Raji (cell line): Measurements from ENCODE around the gene ZNF577.

Experiments
- POLR2A ChIP-seq: IDR thresholded peaks from 2 replicates; pipeline ENCODE4 v1.6.1; 2011; ENCODE audit warnings: low read depth, low read length, control low read depth; ENCODE audit not compliant: insufficient read depth

ZNF577 gene

GRCh38 chr19:51884713-51885112 lies 3.0 kb downstream of the ZNF577 start:
- TF ChIP-seq POLR2A = no peak

GRCh38 chr19:51882518-51882917 lies 5.2 kb downstream of the ZNF577 start:
- no peak for TF ChIP-seq POLR2A

DNA sequence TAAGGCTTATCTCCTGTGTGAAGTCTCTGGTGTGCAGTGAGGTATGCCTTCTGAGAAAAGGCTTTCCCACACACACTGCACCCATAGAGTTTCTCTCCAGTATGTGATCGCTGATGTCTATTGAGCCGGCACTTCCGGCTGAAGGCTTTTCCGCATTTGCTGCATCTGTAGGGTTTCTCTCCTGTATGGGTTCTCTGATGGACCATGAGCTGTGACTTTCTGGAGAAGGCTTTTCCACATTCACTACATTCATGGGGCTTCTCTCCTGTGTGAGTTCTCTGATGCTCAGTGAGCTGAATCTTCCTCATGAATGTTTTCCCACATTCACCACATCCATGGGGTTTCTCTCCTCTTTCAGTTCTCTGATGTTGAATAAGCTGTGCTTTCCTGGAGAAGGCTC lies 14.7 kb downstream of the ZNF577 start:
- no peak for TF ChIP-seq POLR2A

GRCh38 chr19:51861870-51862622 lies 25.7 kb downstream of the ZNF577 start:
- TF ChIP-seq POLR2A = no peak

GRCh38 chr19:51837145-51837544 lies 50.6 kb downstream of the ZNF577 start:
- TF ChIP-seq POLR2A = no peak

- no peak for TF ChIP-seq POLR2A
These were observed 57.5 kb downstream of the ZNF577 start for GRCh38 chr19:51830274-51830673.

- TF ChIP-seq POLR2A = no peak
These were observed 63.3 kb downstream of the ZNF577 start for GRCh38 chr19:51824281-51825005.

DNA sequence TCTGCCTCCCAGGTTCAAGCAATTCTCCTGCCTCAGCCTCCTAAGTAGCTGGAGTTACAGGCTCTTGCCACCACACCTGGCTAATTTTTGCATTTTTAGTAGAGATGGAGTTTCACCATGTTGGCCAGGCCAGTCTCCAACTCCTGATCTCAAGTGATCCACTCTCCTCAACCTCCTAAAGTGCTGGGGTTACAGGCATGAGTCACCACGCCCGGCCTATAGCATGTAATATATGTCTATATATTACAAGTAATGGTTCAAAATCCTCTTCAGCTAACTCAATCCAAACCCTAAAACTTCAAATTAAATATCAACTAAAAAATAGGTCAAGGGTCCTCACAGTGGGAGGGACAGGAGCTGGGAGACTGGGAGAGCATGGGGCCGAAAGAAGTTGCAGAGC lies 64.8 kb downstream of the ZNF577 start:
- no peak for TF ChIP-seq POLR2A

GRCh38 chr19:51822325-51822724 lies 65.4 kb downstream of the ZNF577 start:
- no peak for TF ChIP-seq POLR2A

GRCh38 chr19:51821921-51822320 lies 65.8 kb downstream of the ZNF577 start:
- TF ChIP-seq POLR2A = no peak

DNA sequence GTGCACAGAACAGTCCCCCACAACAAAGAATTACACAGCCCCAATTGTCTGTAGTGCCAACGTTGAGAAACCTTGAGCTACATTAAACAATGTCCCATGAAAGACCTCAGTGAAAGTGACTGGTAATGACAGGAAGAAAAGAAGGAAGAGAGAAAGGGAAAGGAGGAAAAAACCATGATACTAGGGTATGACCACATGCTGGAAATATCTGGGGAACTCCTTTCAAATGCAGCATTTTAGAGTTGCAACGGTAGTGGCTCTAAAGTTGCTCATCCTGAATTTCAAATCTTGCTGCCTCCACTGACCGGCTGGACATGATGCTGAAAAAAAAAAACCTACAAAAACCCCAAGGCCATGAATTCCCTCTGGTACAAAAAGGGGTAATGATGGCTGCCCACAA lies 66.3 kb downstream of the ZNF577 start:
- no peak for TF ChIP-seq POLR2A
